Omental fat pad (tissue), 4 donors: ENCODE measurements around the gene RNASEH2A. TPM values are rescaled to one million over a fixed set of nuclear protein-coding genes. Genes with fewer than 3 reads are reported as not detected.
"Not testable (repeated sequence)": the region's sequence is repeated elsewhere in the genome, so short reads cannot be mapped to it uniquely, and the experiment has no call there.

Experiments used
- ATAC-seq: fragments of 150-250 bp; one replicate; pipeline ENCODE4 v1.9.1; 2016; ENCODE audit warnings: mild to moderate bottlenecking, moderate library complexity; ENCODE audit not compliant: low FRiP score
- DNase-seq: peaks from one replicate; pipeline ENCODE4 v3.0.0-alpha.2; 2019; ENCODE audit warnings: low spot score
- CTCF ChIP-seq, 3 donors: fragments of 450-650 bp; IDR thresholded peaks; one replicate each; pipeline ENCODE4 v1.5.1; 2016 to 2017; ENCODE audit warnings: antibody characterized with exemption in 3 of 3, mild to moderate bottlenecking in 3 of 3, moderate library complexity in 2 of 3
- total RNA-seq, 4 donors: library from RNA; depleted of rRNA; stranded (reverse); fragments of >200 nt; gene quantifications; one replicate each; pipeline ENCODE4 v1.1.0, GENCODE V29; 2016

RNASEH2A gene
- total RNA-seq, 4 donors from 2014 or later = 2.8 to 10.4 (median 5.9) TPM

- ATAC-seq (no peak), DNase-seq (no peak)
- no peak for TF ChIP-seq CTCF (IDR thresholded peaks at IDR 0.05)
Measured at GRCh38 chr19:12794196-12794941, 12.0 kb upstream of the RNASEH2A start.

GRCh38 chr19:12794971-12795381 lies 11.4 kb upstream of the RNASEH2A start:
- no peak for TF ChIP-seq CTCF (IDR thresholded peaks at IDR 0.05)
- ATAC-seq (no peak), DNase-seq (no peak)

- no peak for DNase-seq
Measured at GRCh38 chr19:12796146-12797071, 10.0 kb upstream of the RNASEH2A start.

GRCh38 chr19:12797141-12797587 lies 9.2 kb upstream of the RNASEH2A start:
- ATAC-seq (no peak), DNase-seq (no peak)
- no peak for TF ChIP-seq CTCF (IDR thresholded peaks at IDR 0.05)

More at GRCh38 chr19:12796146-12797071, 10.0 kb upstream of the RNASEH2A start:
- ATAC-seq = peak; percentile 22
- TF ChIP-seq CTCF (IDR thresholded peaks at IDR 0.05) = peak in 2 of 3 donors; percentile 73 to 89

- DNase-seq, ATAC-seq: not testable (repeated sequence)
Measured at GRCh38 chr19:12797607-12798006, 8.8 kb upstream of the RNASEH2A start.

GRCh38 chr19:12799742-12800465 lies 6.5 kb upstream of the RNASEH2A start:
- ATAC-seq (no peak), DNase-seq (no peak)
- no peak for TF ChIP-seq CTCF (IDR thresholded peaks at IDR 0.05)

GRCh38 chr19:12800466-12800770 lies 6.0 kb upstream of the RNASEH2A start:
- DNase-seq = no peak
- no peak for TF ChIP-seq CTCF (IDR thresholded peaks at IDR 0.05)
- ATAC-seq = no peak
